ENCODE data around the gene STK40. TPM values are rescaled to one million over a fixed set of nuclear protein-coding genes. Genes with fewer than 3 reads are reported as not detected.

STK40 gene
- total and polyA plus RNA-seq, 2 experiments from 2014 or later = 8.1 to 20.2 TPM

DNA sequence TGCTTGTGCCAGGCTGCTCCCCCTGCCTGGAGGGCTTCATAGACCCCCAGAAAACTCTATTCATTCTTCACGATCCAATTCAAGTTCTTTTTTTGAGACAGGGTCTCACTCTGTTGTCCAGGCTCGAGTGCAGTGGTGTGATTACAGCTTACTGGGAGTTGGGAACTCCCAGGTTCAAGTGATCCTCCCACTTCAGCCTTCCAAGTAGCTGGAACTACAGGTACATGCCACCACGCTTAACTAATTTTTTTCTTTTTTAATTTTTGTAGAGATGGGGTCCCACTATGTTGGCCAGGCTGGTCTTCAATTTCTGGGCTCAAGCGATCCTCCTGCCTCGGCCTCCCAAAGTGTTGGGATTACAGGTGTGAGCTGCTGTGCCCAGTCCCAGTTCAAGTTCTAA, 4.3 kb downstream of the STK40 start:
- H3K36me3 ChIP-seq (ENCODE audit: insufficient read depth) = no peaks in the 10 kb centered on the region
- H3K4me3 Mint-ChIP-seq = no peak overlapping the region
- no peak overlapping the region for H3K27ac Mint-ChIP-seq
- H2AFZ ChIP-seq = no peak overlapping the region
- no peak overlapping the region for H3K4me2 ChIP-seq
- no peak overlapping the region for H3K4me3 ChIP-seq
- H3K27me3 ChIP-seq (ENCODE audit: insufficient read depth) = no peaks in the 10 kb centered on the region
- H3K36me3 Mint-ChIP-seq (ENCODE audit: low read depth) = peaks cover 4% of the 10 kb centered on the region
- H4K20me1 ChIP-seq (replicated peaks; ENCODE audit: insufficient read depth) = peaks cover 40% of the 10 kb centered on the region
- H3K9me3 Mint-ChIP-seq = no peaks in the 10 kb centered on the region
- no peak for TF ChIP-seq ZNF331 (CRISPR knock-in tag; IDR thresholded peaks at IDR 0.05; ENCODE audit: low read depth)
- TF ChIP-seq EZH2 (IDR thresholded peaks at IDR 0.05; ENCODE audit: low read depth, unreplicated experiment) = no peak
- TF ChIP-seq, protein P1, sequence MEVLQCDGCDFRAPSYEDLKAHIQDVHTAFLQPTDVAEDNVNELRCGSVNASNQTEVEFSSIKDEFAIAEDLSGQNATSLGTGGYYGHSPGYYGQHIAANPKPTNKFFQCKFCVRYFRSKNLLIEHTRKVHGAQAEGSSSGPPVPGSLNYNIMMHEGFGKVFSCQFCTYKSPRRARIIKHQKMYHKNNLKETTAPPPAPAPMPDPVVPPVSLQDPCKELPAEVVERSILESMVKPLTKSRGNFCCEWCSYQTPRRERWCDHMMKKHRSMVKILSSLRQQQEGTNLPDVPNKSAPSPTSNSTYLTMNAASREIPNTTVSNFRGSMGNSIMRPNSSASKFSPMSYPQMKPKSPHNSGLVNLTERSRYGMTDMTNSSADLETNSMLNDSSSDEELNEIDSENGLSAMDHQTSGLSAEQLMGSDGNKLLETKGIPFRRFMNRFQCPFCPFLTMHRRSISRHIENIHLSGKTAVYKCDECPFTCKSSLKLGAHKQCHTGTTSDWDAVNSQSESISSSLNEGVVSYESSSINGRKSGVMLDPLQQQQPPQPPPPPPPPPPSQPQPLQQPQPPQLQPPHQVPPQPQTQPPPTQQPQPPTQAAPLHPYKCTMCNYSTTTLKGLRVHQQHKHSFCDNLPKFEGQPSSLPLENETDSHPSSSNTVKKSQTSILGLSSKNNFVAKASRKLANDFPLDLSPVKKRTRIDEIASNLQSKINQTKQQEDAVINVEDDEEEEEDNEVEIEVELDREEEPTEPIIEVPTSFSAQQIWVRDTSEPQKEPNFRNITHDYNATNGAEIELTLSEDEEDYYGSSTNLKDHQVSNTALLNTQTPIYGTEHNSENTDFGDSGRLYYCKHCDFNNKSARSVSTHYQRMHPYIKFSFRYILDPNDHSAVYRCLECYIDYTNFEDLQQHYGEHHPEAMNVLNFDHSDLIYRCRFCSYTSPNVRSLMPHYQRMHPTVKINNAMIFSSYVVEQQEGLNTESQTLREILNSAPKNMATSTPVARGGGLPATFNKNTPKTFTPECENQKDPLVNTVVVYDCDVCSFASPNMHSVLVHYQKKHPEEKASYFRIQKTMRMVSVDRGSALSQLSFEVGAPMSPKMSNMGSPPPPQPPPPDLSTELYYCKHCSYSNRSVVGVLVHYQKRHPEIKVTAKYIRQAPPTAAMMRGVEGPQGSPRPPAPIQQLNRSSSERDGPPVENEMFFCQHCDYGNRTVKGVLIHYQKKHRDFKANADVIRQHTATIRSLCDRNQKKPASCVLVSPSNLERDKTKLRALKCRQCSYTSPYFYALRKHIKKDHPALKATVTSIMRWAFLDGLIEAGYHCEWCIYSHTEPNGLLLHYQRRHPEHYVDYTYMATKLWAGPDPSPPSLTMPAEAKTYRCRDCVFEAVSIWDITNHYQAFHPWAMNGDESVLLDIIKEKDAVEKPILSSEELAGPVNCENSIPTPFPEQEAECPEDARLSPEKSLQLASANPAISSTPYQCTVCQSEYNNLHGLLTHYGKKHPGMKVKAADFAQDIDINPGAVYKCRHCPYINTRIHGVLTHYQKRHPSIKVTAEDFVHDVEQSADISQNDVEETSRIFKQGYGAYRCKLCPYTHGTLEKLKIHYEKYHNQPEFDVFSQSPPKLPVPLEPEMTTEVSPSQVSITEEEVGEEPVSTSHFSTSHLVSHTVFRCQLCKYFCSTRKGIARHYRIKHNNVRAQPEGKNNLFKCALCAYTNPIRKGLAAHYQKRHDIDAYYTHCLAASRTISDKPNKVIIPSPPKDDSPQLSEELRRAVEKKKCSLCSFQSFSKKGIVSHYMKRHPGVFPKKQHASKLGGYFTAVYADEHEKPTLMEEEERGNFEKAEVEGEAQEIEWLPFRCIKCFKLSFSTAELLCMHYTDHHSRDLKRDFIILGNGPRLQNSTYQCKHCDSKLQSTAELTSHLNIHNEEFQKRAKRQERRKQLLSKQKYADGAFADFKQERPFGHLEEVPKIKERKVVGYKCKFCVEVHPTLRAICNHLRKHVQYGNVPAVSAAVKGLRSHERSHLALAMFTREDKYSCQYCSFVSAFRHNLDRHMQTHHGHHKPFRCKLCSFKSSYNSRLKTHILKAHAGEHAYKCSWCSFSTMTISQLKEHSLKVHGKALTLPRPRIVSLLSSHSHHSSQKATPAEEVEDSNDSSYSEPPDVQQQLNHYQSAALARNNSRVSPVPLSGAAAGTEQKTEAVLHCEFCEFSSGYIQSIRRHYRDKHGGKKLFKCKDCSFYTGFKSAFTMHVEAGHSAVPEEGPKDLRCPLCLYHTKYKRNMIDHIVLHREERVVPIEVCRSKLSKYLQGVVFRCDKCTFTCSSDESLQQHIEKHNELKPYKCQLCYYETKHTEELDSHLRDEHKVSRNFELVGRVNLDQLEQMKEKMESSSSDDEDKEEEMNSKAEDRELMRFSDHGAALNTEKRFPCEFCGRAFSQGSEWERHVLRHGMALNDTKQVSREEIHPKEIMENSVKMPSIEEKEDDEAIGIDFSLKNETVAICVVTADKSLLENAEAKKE (CRISPR knock-in tag; IDR thresholded peaks at IDR 0.05) = no peak
- TF ChIP-seq NANOG (IDR thresholded peaks at IDR 0.05; ENCODE audit: borderline replicate concordance) = no peak
- TF ChIP-seq, protein P2, sequence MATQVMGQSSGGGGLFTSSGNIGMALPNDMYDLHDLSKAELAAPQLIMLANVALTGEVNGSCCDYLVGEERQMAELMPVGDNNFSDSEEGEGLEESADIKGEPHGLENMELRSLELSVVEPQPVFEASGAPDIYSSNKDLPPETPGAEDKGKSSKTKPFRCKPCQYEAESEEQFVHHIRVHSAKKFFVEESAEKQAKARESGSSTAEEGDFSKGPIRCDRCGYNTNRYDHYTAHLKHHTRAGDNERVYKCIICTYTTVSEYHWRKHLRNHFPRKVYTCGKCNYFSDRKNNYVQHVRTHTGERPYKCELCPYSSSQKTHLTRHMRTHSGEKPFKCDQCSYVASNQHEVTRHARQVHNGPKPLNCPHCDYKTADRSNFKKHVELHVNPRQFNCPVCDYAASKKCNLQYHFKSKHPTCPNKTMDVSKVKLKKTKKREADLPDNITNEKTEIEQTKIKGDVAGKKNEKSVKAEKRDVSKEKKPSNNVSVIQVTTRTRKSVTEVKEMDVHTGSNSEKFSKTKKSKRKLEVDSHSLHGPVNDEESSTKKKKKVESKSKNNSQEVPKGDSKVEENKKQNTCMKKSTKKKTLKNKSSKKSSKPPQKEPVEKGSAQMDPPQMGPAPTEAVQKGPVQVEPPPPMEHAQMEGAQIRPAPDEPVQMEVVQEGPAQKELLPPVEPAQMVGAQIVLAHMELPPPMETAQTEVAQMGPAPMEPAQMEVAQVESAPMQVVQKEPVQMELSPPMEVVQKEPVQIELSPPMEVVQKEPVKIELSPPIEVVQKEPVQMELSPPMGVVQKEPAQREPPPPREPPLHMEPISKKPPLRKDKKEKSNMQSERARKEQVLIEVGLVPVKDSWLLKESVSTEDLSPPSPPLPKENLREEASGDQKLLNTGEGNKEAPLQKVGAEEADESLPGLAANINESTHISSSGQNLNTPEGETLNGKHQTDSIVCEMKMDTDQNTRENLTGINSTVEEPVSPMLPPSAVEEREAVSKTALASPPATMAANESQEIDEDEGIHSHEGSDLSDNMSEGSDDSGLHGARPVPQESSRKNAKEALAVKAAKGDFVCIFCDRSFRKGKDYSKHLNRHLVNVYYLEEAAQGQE (IDR thresholded peaks at IDR 0.05; ENCODE audit: unreplicated experiment) = no peak
- no peak for TF ChIP-seq JUNB (IDR thresholded peaks at IDR 0.05; ENCODE audit: unreplicated experiment)
- TF ChIP-seq STAT1 (IDR thresholded peaks at IDR 0.05; ENCODE audit: unreplicated experiment) = no peak
- TF ChIP-seq ZNF114 (CRISPR knock-in tag; IDR thresholded peaks at IDR 0.05) = no peak
- DNase-seq (ENCODE audit: low spot score) = no peak
- no peak for ATAC-seq
- peaks cover 10% of the 10 kb centered on the region; the same call in 1 of the 2 replicates for H3F3A ChIP-seq (replicated peaks; ENCODE audit: low read depth)
- peaks cover 37% of the 10 kb centered on the region for H3K4me1 Mint-ChIP-seq
- peaks cover 88% of the 10 kb centered on the region for H3K79me2 ChIP-seq (replicated peaks; ENCODE audit: insufficient read depth)
- H3K27me3 Mint-ChIP-seq (ENCODE audit: insufficient read depth, low read depth, poor library complexity) = peaks cover 12% of the 10 kb centered on the region
- peaks cover 7% of the 10 kb centered on the region for H3K4me1 ChIP-seq (ENCODE audit: insufficient read depth)
- H3K9me2 ChIP-seq (ENCODE audit: insufficient read depth) = no peaks in the 10 kb centered on the region
- no peak overlapping the region for H3K27ac ChIP-seq (ENCODE audit: low read depth)
